ENCODE data around the gene CENPC. TPM values are rescaled to one million over a fixed set of nuclear protein-coding genes. Genes with fewer than 3 reads are reported as not detected.

The CENPC gene
- total RNA-seq, 4 donors from 2014 or later, result 17.5 to 67.3 (median 22.7) TPM

DNA sequence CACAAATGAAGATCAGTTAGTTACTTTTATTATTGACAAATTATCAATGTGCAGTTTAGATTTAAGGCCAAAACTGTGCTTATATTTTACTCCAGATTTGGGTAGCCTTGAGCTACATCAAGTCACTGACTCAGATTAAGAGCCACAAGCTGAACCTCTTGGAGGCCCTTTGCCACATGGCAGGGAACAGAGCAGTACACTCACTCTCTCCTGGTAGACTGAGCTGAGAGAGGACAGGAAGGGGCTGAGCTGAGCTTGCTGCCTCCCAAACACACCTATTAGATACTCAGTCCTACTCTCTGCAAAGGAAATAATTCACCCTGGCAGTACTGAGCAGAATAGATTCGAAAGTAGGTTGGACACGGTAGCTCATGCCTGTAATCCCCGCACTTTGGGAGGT lies 21.0 kb upstream of the CENPC start:
- WGBS, result 98% methylated on average over 3 of the region's 3 CpGs
- Histone ChIP-seq H3K27ac (no peak overlapping the region), H3K27me3 (no peaks in the 10 kb centered on the region), H3K36me3 (no peaks in the 10 kb centered on the region), H3K4me1 (no peaks in the 10 kb centered on the region), H3K9me3 (no peaks in the 10 kb centered on the region), H3K4me3 (no peak overlapping the region)
- DNase-seq (ENCODE audit: low spot score in 2 of 2), result no peak
- TF ChIP-seq POLR2AphosphoS5 (IDR thresholded peaks at IDR 0.05), result no peak
- TF ChIP-seq, protein P1, sequence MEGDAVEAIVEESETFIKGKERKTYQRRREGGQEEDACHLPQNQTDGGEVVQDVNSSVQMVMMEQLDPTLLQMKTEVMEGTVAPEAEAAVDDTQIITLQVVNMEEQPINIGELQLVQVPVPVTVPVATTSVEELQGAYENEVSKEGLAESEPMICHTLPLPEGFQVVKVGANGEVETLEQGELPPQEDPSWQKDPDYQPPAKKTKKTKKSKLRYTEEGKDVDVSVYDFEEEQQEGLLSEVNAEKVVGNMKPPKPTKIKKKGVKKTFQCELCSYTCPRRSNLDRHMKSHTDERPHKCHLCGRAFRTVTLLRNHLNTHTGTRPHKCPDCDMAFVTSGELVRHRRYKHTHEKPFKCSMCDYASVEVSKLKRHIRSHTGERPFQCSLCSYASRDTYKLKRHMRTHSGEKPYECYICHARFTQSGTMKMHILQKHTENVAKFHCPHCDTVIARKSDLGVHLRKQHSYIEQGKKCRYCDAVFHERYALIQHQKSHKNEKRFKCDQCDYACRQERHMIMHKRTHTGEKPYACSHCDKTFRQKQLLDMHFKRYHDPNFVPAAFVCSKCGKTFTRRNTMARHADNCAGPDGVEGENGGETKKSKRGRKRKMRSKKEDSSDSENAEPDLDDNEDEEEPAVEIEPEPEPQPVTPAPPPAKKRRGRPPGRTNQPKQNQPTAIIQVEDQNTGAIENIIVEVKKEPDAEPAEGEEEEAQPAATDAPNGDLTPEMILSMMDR (IDR thresholded peaks at IDR 0.05), result no peak

- no peak overlapping the region for H3K27ac ChIP-seq
- TF ChIP-seq POLR2A (IDR thresholded peaks at IDR 0.05), result no peak
- TF ChIP-seq EP300 (IDR thresholded peaks at IDR 0.05), result no peak
- TF ChIP-seq, protein P1 (IDR thresholded peaks at IDR 0.05), result no peak
- no peak for TF ChIP-seq POLR2AphosphoS5 (IDR thresholded peaks at IDR 0.05)
- no peaks in the 10 kb centered on the region for H3K9me3 ChIP-seq
- no peaks in the 10 kb centered on the region for H3K4me1 ChIP-seq
- H3K4me3 ChIP-seq, result no peak overlapping the region
- no peaks in the 10 kb centered on the region for H3K27me3 ChIP-seq
- DNase-seq (ENCODE audit: low spot score in 2 of 2), result no peak
- H3K36me3 ChIP-seq, result no peaks in the 10 kb centered on the region
Measured at GRCh38 chr4:67565284-67565683, 20.0 kb upstream of the CENPC start.

DNA sequence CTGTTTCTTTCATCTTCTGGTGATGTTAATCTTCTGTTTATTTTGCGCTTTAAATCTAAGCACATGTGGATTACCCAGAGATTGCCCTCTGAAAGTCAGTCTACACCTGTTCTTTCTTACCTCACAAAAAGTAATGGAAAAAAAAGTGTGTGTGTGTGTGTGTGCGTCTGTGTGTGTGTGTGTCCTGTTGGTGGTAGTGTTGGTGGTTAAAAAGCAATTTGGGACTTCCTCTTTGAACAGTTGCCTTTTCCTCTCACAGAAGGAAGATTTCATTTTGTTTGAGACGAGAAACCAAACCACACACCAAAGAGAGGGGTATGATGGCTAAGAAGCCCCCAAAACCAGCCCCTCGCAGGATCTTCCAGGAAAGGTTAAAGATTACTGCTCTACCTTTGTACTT lies 13.2 kb upstream of the CENPC start, which contains the start of gene STAP1:
Gene STAP1 (plus strand): TSS at position 235 of the 400 bp plus-strand sequence. CDS start 83 bp downstream, at position 318.
- DNase-seq (ENCODE audit: low spot score in 2 of 2), result no peak
- Histone ChIP-seq H3K27ac (no peak within 1 kb of the TSS), H3K9me3 (no peaks in the 10 kb centered on the region), H3K4me3 (no peak within 1 kb of the TSS), H3K27me3 (no peaks in the 10 kb centered on the region), H3K36me3 (no peaks in the 10 kb centered on the region), H3K4me1 (no peaks in the 10 kb centered on the region)
- WGBS, result 71% methylated on average over 4 of the region's 4 CpGs
- TF ChIP-seq POLR2AphosphoS5 (IDR thresholded peaks at IDR 0.05) (no peak), POLR2A (IDR thresholded peaks at IDR 0.05) (no peak), EP300 (IDR thresholded peaks at IDR 0.05) (no peak)
- TF ChIP-seq, protein P1 (IDR thresholded peaks at IDR 0.05), result no peak

DNA sequence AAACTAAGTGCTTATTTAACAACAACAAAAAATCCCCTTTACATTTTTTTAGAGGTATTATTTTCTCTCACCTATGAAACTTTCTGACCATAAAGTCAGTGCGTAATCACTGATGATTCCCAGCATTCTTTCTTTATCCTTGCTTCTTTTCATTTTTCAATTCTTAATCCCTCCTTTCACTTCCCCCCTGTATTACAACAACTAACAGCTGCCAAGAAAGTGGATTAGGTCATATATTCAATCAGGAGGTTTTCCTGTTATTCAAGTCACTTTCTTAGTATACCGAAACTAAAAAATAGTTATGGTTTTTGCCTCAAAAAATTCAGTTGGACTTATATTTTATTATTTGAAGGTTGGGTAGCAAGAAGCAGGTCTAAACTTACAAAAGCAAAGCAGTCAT lies 11.1 kb upstream of the CENPC start:
- 75% methylated on average over 2 of the region's 2 CpGs for WGBS
- H3K27me3 ChIP-seq, result no peaks in the 10 kb centered on the region
- no peak overlapping the region for H3K4me3 ChIP-seq
- DNase-seq (ENCODE audit: low spot score in 2 of 2), result no peak
- TF ChIP-seq EP300 (IDR thresholded peaks at IDR 0.05), result no peak
- TF ChIP-seq POLR2AphosphoS5 (IDR thresholded peaks at IDR 0.05), result no peak
- TF ChIP-seq, protein P1 (IDR thresholded peaks at IDR 0.05), result no peak
- no peak for TF ChIP-seq POLR2A (IDR thresholded peaks at IDR 0.05)
- H3K27ac ChIP-seq, result no peak overlapping the region
- no peaks in the 10 kb centered on the region for H3K36me3 ChIP-seq
- no peaks in the 10 kb centered on the region for H3K4me1 ChIP-seq
- no peaks in the 10 kb centered on the region for H3K9me3 ChIP-seq

- H3K27me3 ChIP-seq, result no peaks in the 10 kb centered on the region
- no peak overlapping the region for H3K27ac ChIP-seq
- H3K9me3 ChIP-seq, result no peaks in the 10 kb centered on the region
- no peaks in the 10 kb centered on the region for H3K36me3 ChIP-seq
- TF ChIP-seq EP300 (IDR thresholded peaks at IDR 0.05) (no peak), POLR2A (IDR thresholded peaks at IDR 0.05) (no peak), POLR2AphosphoS5 (IDR thresholded peaks at IDR 0.05) (no peak)
- TF ChIP-seq, protein P1 (IDR thresholded peaks at IDR 0.05), result no peak
- WGBS, result 79% methylated on average over 3 of the region's 3 CpGs
- no peak for DNase-seq (ENCODE audit: low spot score in 2 of 2)
- H3K4me3 ChIP-seq, result no peak overlapping the region
- H3K4me1 ChIP-seq, result no peaks in the 10 kb centered on the region
Measured at GRCh38 chr4:67555447-67555846, 10.1 kb upstream of the CENPC start.

All from suprapubic skin (tissue), 4 donors.